GM12872 (cell line): ENCODE results near the gene CSNK1E.

Experiments
- CTCF ChIP-seq: IDR thresholded peaks from 3 replicates; pipeline ENCODE4 v1.5.1; 2011; ENCODE audit warnings: low read depth, mild to moderate bottlenecking, low read length, moderate library complexity; ENCODE audit not compliant: insufficient read depth

Gene CSNK1E

GRCh38 chr22:38295863-38296262 lies 21.4 kb downstream of the CSNK1E start:
- TF ChIP-seq CTCF = no peak

- no peak for TF ChIP-seq CTCF
These were observed 21.9 kb downstream of the CSNK1E start for GRCh38 chr22:38295339-38295738.

- TF ChIP-seq CTCF = no peak
These were observed 23.0 kb downstream of the CSNK1E start for GRCh38 chr22:38294193-38294592.

GRCh38 chr22:38292694-38293093 lies 24.5 kb downstream of the CSNK1E start:
- no peak for TF ChIP-seq CTCF

- no peak for TF ChIP-seq CTCF
These were observed 25.9 kb downstream of the CSNK1E start for GRCh38 chr22:38291201-38291777.

- TF ChIP-seq CTCF = no peak
These were observed 26.9 kb downstream of the CSNK1E start for GRCh38 chr22:38290347-38290746.

GRCh38 chr22:38289583-38290082 lies 27.6 kb downstream of the CSNK1E start:
- TF ChIP-seq CTCF = no peak
